Measurements from ENCODE around the gene GNS. TPM values are rescaled to one million over a fixed set of nuclear protein-coding genes. Genes with fewer than 3 reads are reported as not detected.

The GNS gene
- 33.6 and 39.0 TPM in 2 replicates for polyA plus RNA-seq
- 56.5 and 63.8 TPM in 2 replicates for polyA minus RNA-seq

DNA sequence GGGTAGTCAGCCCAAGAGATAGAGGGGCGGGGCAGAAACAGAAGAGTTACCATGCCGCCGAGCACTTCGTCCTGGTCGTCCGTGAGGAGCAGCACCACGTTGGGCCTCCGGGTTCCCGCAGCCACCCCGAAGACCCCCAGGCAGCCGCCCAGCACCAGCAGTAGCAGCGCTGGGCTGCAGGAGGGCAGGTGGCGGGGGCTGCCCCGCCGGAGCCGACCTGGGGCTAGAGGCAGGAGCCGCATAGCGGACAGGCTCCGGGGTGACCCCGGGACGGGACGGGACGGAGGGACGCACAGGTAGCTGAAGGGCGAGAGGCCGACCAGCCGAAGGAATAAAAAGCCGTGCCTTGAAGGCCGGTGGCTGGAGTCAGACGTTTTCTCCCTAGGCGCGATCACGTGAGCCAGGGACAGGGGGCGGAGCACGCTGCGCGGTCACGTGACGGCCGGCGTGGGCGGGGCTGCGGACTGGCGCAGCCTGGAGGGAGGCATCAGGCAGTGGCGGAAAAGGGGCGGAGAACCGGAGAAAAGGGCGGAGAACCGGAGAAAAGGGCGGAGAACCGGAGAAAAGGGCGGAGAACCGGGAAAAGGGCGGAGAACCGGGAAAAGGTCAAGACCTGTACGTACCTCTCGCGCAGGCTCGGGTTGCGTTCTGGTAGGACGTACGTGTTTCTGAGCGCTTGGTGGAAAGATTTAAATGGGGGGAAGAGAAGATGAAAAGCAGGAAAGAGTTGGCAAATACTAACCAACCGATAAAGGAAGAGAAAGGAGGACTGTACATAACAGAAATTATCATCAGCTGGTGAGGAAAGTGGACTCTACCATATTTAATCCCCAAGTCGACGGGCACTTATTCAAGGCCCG lies at the start of gene GNS:
TSS of gene GNS (minus strand) at position 372 of the 860 bp plus-strand sequence. CDS start at position 242, 130 bp downstream.
- Histone ChIP-seq H3K4me3 (ENCODE audit: low read length) (peak within 1 kb of the TSS; percentile 76), H3K9me2 (ENCODE audit: insufficient read depth, low read length) (no peaks in the 10 kb centered on the region), H4K20me1 (ENCODE audit: insufficient read depth) (no peaks in the 10 kb centered on the region), H3K4me2 (ENCODE audit: low read length) (peak within 1 kb of the TSS; percentile 97), H2AFZ (ENCODE audit: low read depth, low read length) (peak within 1 kb of the TSS; percentile 100), H3K36me3 (ENCODE audit: insufficient read depth, low read length) (no peaks in the 10 kb centered on the region), H3F3A (ENCODE audit: insufficient read depth, low read length, poor library complexity, severe bottlenecking) (no peaks in the 10 kb centered on the region), H3K9ac (ENCODE audit: low read length) (peak within 1 kb of the TSS; percentile 76), H3K9me3 (ENCODE audit: low read length) (no peaks in the 10 kb centered on the region), H3K79me2 (replicated peaks; ENCODE audit: insufficient read depth, low read length) (no peaks in the 10 kb centered on the region), H3K27ac (ENCODE audit: low read length) (peak within 1 kb of the TSS; percentile 53), H3K27me3 (ENCODE audit: insufficient read depth, low read depth, low read length) (no peaks in the 10 kb centered on the region)
- no peak for TF ChIP-seq SMC3 (conservative IDR thresholded peaks at IDR 0.05; ENCODE audit: poor library complexity)
- TF ChIP-seq, protein P1, sequence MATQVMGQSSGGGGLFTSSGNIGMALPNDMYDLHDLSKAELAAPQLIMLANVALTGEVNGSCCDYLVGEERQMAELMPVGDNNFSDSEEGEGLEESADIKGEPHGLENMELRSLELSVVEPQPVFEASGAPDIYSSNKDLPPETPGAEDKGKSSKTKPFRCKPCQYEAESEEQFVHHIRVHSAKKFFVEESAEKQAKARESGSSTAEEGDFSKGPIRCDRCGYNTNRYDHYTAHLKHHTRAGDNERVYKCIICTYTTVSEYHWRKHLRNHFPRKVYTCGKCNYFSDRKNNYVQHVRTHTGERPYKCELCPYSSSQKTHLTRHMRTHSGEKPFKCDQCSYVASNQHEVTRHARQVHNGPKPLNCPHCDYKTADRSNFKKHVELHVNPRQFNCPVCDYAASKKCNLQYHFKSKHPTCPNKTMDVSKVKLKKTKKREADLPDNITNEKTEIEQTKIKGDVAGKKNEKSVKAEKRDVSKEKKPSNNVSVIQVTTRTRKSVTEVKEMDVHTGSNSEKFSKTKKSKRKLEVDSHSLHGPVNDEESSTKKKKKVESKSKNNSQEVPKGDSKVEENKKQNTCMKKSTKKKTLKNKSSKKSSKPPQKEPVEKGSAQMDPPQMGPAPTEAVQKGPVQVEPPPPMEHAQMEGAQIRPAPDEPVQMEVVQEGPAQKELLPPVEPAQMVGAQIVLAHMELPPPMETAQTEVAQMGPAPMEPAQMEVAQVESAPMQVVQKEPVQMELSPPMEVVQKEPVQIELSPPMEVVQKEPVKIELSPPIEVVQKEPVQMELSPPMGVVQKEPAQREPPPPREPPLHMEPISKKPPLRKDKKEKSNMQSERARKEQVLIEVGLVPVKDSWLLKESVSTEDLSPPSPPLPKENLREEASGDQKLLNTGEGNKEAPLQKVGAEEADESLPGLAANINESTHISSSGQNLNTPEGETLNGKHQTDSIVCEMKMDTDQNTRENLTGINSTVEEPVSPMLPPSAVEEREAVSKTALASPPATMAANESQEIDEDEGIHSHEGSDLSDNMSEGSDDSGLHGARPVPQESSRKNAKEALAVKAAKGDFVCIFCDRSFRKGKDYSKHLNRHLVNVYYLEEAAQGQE (IDR thresholded peaks at IDR 0.05; ENCODE audit: borderline replicate concordance) = no peak
- TF ChIP-seq EZH2 (IDR thresholded peaks at IDR 0.05; ENCODE audit: borderline replicate concordance, insufficient read depth, low read length, poor library complexity, severe bottlenecking) = no peak
- peak; percentile 37 for TF ChIP-seq EP300 (conservative IDR thresholded peaks at IDR 0.05; ENCODE audit: poor library complexity, severe bottlenecking)
- no peak for TF ChIP-seq RAD21 (conservative IDR thresholded peaks at IDR 0.05)
- TF ChIP-seq POLR2AphosphoS5 (IDR thresholded peaks at IDR 0.05) = peak; percentile 65
- TF ChIP-seq, protein P2, sequence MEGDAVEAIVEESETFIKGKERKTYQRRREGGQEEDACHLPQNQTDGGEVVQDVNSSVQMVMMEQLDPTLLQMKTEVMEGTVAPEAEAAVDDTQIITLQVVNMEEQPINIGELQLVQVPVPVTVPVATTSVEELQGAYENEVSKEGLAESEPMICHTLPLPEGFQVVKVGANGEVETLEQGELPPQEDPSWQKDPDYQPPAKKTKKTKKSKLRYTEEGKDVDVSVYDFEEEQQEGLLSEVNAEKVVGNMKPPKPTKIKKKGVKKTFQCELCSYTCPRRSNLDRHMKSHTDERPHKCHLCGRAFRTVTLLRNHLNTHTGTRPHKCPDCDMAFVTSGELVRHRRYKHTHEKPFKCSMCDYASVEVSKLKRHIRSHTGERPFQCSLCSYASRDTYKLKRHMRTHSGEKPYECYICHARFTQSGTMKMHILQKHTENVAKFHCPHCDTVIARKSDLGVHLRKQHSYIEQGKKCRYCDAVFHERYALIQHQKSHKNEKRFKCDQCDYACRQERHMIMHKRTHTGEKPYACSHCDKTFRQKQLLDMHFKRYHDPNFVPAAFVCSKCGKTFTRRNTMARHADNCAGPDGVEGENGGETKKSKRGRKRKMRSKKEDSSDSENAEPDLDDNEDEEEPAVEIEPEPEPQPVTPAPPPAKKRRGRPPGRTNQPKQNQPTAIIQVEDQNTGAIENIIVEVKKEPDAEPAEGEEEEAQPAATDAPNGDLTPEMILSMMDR (IDR thresholded peaks at IDR 0.05; ENCODE audit: poor library complexity, severe bottlenecking) = no peak
- no peak for TF ChIP-seq TAF1 (IDR thresholded peaks at IDR 0.05; ENCODE audit: low read depth)
- peak; percentile 80 for TF ChIP-seq MXI1 (conservative IDR thresholded peaks at IDR 0.05; ENCODE audit: poor library complexity, severe bottlenecking)

DNA sequence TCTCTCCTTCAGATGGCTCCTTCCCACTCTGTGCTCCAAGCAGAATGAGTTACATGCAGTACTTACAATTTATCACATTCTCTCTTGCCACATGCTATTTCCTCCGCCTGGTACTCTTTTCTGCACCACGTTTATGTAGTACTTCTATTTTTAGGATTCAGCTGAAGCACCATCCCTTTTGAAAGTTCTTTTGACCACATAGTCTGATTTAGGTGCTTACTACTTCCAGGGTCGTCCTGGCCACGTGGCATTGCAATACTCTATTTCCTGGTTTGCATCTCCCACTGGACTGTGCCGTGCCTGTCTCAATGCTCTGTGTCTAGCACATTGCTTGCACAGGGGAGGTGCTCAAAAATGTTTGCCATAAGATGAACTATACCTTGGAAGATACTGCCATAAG lies 48.9 kb upstream of the GNS start:
- no peaks in the 10 kb centered on the region for H3K79me2 ChIP-seq (replicated peaks; ENCODE audit: insufficient read depth, low read length)
- no peaks in the 10 kb centered on the region for H3F3A ChIP-seq (ENCODE audit: insufficient read depth, low read length, poor library complexity, severe bottlenecking)
- H3K4me3 ChIP-seq (ENCODE audit: low read length) = no peak overlapping the region
- no peaks in the 10 kb centered on the region for H3K9me3 ChIP-seq (ENCODE audit: low read length)
- TF ChIP-seq SMC3 (conservative IDR thresholded peaks at IDR 0.05; ENCODE audit: poor library complexity) (no peak), RAD21 (conservative IDR thresholded peaks at IDR 0.05) (no peak), EZH2 (IDR thresholded peaks at IDR 0.05; ENCODE audit: borderline replicate concordance, insufficient read depth, low read length, poor library complexity, severe bottlenecking) (no peak), EP300 (conservative IDR thresholded peaks at IDR 0.05; ENCODE audit: poor library complexity, severe bottlenecking) (no peak), TAF1 (IDR thresholded peaks at IDR 0.05; ENCODE audit: low read depth) (no peak), MXI1 (conservative IDR thresholded peaks at IDR 0.05; ENCODE audit: poor library complexity, severe bottlenecking) (no peak), POLR2AphosphoS5 (IDR thresholded peaks at IDR 0.05) (no peak)
- TF ChIP-seq, protein P2 (IDR thresholded peaks at IDR 0.05; ENCODE audit: poor library complexity, severe bottlenecking) = no peak
- TF ChIP-seq, protein P1 (IDR thresholded peaks at IDR 0.05; ENCODE audit: borderline replicate concordance) = no peak
- no peaks in the 10 kb centered on the region for H3K9me2 ChIP-seq (ENCODE audit: insufficient read depth, low read length)
- no peak overlapping the region for H3K4me2 ChIP-seq (ENCODE audit: low read length)
- no peak overlapping the region for H3K27ac ChIP-seq (ENCODE audit: low read length)
- no peak overlapping the region for H3K9ac ChIP-seq (ENCODE audit: low read length)
- H3K36me3 ChIP-seq (ENCODE audit: insufficient read depth, low read length) = no peaks in the 10 kb centered on the region
- no peak overlapping the region for H2AFZ ChIP-seq (ENCODE audit: low read depth, low read length)
- no peaks in the 10 kb centered on the region for H4K20me1 ChIP-seq (ENCODE audit: insufficient read depth)
- H3K27me3 ChIP-seq (ENCODE audit: insufficient read depth, low read depth, low read length) = no peaks in the 10 kb centered on the region
